ENCODE results near the gene INAFM2.

Gene INAFM2

GRCh38 chr15:40358471-40359353 lies 35.2 kb downstream of the INAFM2 start:
- peak overlapping the region; percentile 38 for H3K4me3 ChIP-seq (ENCODE audit: low read depth, low read length)

- no peak overlapping the region for H3K4me3 ChIP-seq (ENCODE audit: low read depth, low read length)
Observed at GRCh38 chr15:40360015-40360414, 36.5 kb downstream of the INAFM2 start.

- H3K4me3 ChIP-seq (ENCODE audit: low read depth, low read length), result no peak overlapping the region
Observed at GRCh38 chr15:40361640-40362039, 38.1 kb downstream of the INAFM2 start.

GRCh38 chr15:40363611-40364010 lies 40.1 kb downstream of the INAFM2 start:
- no peak overlapping the region for H3K4me3 ChIP-seq (ENCODE audit: low read depth, low read length)

GRCh38 chr15:40364251-40364650 lies 40.8 kb downstream of the INAFM2 start:
- no peak overlapping the region for H3K4me3 ChIP-seq (ENCODE audit: low read depth, low read length)

GRCh38 chr15:40365016-40365415 lies 41.5 kb downstream of the INAFM2 start:
- H3K4me3 ChIP-seq (ENCODE audit: low read depth, low read length), result no peak overlapping the region

- no peak overlapping the region for H3K4me3 ChIP-seq (ENCODE audit: low read depth, low read length)
Observed at GRCh38 chr15:40365624-40366456, 42.3 kb downstream of the INAFM2 start.

- H3K4me3 ChIP-seq (ENCODE audit: low read depth, low read length), result no peak overlapping the region
Observed at GRCh38 chr15:40366457-40367370, 43.2 kb downstream of the INAFM2 start.

GRCh38 chr15:40367371-40367685 lies 43.8 kb downstream of the INAFM2 start:
- no peak overlapping the region for H3K4me3 ChIP-seq (ENCODE audit: low read depth, low read length)

GRCh38 chr15:40367686-40368611 lies 44.5 kb downstream of the INAFM2 start:
- no peak overlapping the region for H3K4me3 ChIP-seq (ENCODE audit: low read depth, low read length)

- no peak overlapping the region for H3K4me3 ChIP-seq (ENCODE audit: low read depth, low read length)
Observed at GRCh38 chr15:40368719-40369473, 45.4 kb downstream of the INAFM2 start.

- H3K4me3 ChIP-seq (ENCODE audit: low read depth, low read length), result no peak overlapping the region
Observed at GRCh38 chr15:40369474-40369869, 46.0 kb downstream of the INAFM2 start.

- H3K4me3 ChIP-seq (ENCODE audit: low read depth, low read length), result no peak overlapping the region
Observed at GRCh38 chr15:40369971-40370370, 46.5 kb downstream of the INAFM2 start.

GRCh38 chr15:40372981-40373380 lies 49.5 kb downstream of the INAFM2 start:
- no peak overlapping the region for H3K4me3 ChIP-seq (ENCODE audit: low read depth, low read length)
